A172 (cell line): ENCODE data around the gene CHMP3. TPM values are rescaled to one million over a fixed set of nuclear protein-coding genes. Genes with fewer than 3 reads are reported as not detected.
A peak's percentile ranks its signal among the peaks of the same experiment; 100 is the strongest.
"Not testable (repeated sequence)": the region's sequence is repeated elsewhere in the genome, so short reads cannot be mapped to it uniquely, and the experiment has no call there.

Source experiments
- DNase-seq: peaks from one replicate; pipeline ENCODE4 v3.0.0-alpha.2; 2015; ENCODE audit warnings: low spot score
- total RNA-seq: library from RNA; depleted of rRNA; stranded (reverse); fragments of >200 nt; shearing (Covaris generic); gene quantifications from 2 replicates; pipeline ENCODE4 v1.2.3, GENCODE V29; 2014

CHMP3 gene
- total RNA-seq, 1 experiment from 2014 or later = 143 TPM

DNA sequence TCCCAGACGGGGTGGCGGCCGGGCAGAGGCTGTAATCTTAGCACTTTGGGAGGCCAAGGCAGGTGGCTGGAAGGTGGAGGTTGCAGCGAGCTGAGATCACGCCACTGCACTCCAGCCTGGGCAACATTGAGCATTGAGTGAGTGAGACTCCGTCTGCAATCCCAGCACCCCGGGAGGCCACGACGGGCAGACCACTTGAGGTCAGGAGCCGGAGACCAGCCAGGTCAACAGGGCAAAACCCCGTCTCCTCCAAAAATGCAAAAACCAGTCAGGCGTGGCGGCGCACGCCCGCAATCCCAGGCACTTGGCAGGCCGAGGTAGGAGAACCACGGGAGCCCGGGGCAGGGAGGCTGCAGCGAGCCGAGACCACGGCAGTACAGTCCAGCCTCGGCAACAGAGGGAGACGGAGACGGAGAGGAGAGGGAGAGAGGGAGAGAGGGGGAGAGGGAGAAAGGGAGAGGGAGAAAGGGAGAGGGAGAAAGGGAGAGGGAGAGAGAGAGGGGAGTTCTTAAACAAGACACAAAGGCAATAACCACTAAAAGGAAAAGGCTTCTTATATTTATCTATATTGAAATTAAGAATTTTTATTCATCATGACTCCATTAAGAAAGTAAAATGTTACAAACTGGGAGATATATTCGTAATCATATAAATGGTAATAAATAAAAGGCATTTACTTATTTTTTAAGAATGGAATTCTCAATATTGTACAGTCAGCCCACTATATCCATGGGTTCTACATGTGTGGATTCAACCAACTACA, 13.1 kb downstream of the CHMP3 start:
- not testable (repeated sequence) for DNase-seq

DNA sequence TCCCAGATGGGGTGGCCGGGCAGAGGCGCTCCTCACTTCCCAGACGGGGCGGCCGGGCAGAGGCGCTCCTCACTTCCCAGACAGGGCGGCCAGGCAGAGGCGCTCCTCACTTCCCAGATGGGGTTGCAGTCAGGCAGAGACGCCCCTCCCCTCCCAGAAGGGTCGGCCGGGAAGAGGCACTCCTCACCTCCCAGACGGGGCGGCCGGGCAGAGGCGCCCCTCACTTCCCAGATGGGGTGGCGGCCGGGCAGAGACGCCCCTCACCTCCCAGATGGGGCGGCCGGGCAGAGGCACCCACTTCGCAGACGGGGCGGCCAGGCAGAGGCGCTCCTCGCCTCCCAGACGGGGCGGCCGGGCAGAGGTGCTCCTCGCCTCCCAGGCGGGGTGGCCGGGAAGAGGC, 13.8 kb downstream of the CHMP3 start:
- DNase-seq = not testable (repeated sequence)

- not testable (repeated sequence) for DNase-seq
Measured at GRCh38 chr2:86548913-86549396, 14.3 kb downstream of the CHMP3 start.

DNA sequence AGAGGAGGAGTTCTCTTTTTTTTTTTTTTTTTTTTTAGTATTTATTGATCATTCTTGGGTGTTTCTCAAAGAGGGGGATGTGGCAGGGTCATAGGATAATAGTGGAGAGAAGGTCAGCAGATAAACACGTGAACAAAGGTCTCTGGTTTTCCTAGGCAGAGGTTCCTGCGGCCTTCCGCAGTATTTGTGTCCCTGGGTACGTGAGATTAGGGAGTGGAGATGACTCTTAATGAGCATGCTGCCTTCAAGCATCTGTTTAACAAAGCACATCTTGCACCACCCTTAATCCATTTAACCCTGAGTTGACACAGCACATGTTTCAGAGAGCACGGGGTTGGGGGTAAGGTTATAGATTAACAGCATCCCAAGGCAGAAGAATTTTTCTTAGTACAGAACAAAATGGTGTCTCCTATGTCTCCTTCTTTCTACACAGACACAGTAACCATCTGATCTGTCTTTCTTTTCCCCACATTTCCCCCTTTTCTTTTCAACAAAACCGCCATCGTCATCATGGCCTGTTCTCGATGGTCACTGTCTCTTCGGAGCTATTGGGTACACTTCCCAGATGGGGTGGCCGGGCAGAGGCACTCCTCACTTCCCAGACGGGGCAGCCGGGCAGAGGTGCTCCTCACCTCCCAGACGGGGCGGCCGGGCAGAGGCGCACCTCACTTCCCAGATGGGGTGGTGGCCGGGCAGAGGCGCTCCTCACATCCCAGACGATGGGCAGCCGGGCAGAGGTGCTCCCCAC, 14.9 kb downstream of the CHMP3 start:
- not testable (repeated sequence) for DNase-seq

- not testable (repeated sequence) for DNase-seq
Measured at GRCh38 chr2:86545296-86545924, 17.8 kb downstream of the CHMP3 start.

DNA sequence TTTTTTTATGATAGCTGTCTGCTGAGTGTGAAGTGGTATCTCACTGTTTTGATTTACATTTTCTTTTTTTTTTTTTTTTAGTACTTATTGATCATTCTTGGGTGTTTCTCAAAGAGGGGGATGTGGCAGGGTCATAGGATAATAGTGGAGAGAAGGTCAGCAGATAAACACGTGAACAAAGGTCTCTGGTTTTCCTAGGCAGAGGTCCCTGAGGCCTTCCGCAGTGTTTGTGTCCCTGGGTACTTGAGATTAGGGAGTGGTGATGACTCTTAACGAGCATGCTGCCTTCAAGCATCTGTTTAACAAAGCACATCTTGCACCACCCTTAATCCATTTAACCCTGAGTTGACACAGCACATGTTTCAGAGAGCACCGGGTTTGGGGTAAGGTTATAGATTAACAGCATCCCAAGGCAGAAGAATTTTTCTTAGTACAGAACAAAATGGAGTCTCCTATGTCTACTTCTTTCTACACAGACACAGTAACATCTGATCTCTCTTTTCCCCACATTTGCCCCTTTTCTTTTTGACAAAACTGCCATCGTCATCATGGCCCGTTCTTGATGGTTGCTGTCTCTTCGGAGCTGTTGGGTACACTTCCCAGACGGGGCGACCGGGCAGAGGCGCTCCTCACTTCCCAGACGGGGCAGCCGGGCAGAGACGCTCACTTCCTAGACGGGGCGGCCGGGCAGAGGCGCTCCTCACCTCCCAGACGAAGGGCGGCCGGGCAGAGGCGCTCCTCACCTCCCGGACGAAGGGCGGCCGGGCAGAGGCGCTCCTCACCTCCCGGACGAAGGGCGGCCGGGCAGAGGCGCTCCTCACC, 18.8 kb downstream of the CHMP3 start:
- not testable (repeated sequence) for DNase-seq

GRCh38 chr2:86543793-86544192, 19.4 kb downstream of the CHMP3 start:
- no peak for DNase-seq

DNA sequence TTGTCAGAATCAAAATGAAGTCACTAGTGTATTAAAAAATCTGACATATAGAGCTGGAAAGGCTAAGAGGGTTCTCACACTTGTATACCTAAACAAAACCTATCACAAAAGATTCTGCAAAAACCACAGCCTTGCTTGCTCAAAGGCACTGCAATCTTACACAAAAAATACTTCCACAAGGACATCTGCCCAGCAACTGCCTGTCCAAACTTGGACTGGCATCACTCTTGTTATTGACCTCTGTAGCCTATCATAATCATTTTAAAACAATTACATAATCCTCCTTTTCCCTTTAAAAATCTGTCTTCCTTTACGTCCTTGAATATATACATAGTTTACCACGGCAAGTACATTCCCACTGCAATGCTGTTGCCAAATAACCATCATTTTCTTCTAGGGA, 19.9 kb downstream of the CHMP3 start:
- DNase-seq = no peak

- DNase-seq = no peak
Measured at GRCh38 chr2:86542814-86543213, 20.4 kb downstream of the CHMP3 start.

- DNase-seq = no peak
Measured at GRCh38 chr2:86541334-86541733, 21.9 kb downstream of the CHMP3 start.

DNA sequence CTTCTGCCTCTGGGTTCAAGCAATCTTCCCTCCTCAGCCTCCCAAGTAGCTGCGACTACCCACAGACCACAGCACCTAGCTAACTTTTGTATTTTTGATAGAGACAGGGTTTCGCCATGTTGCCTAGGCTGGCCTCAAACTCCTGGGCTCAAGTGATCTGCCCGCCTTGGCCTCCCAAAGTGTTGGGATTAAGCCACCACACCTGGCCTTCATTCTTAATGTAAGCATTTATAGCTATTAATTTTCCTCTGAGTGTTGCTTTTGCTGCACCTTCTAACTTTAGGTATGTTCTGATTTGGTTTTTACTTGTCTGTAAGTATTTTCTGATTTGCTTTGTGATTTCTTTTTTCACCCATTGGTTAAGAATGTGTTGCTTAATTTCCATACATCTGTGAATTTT, 29.7 kb downstream of the CHMP3 start:
- no peak for DNase-seq

- no peak for DNase-seq
Measured at GRCh38 chr2:86525421-86526340, 37.6 kb downstream of the CHMP3 start.

DNA sequence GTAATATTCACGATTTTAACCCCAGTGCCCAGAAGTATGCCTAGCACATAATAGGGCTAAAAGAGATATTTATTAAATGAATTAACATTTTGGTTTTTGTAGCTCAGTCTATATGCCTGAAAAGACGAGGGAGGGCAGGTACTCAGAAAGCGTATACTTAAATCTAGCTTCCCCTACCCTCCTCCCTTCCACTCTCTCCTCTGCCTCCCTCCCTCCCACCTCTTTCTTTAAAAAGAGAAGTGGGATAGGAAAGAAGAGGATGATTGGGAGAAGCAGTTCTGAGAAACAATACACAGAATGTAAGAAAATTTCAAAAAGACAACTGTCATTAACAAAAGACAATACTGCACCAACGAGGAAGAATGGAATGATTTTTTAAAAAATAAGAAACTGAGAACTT, 39.8 kb downstream of the CHMP3 start:
- no peak for DNase-seq

- DNase-seq = no peak
Measured at GRCh38 chr2:86522711-86523110, 40.5 kb downstream of the CHMP3 start.

DNA sequence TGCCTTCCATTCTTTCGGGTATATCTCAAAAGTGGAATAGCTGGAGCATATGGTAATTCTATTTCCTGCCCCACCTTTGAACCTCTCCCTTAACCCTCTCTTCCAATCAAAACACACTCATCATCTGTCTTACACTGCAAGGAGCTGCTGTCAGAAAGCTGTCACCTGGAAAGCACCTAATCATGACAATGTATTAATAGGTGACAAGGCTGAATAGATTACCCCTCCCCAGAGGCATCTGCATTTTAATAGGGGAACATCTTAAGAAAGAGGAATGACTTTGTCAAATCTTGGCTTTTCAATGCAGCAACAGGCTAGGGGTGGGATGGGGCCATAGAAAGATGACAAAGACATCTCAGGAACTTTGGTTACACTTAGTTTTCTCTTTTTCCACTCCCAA, 41.3 kb downstream of the CHMP3 start:
- no peak for DNase-seq

DNA sequence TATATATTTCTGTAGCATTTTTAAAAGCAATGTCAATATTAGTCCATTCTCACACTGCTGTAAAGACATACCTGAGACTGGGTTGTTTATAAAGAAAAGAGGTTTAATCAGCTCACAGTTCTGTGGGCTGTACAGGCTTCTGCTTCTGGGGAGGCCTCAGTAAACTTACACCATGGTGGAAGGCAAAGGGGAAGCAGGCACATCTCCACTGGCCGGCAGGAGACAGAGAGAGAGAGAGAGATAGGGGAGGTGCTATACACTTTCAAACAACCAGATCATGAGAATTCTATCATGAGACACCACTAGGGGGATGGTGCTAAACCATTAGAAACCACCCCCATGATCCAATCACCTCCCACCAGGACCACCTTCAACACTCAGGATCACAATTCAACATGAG, 43.1 kb downstream of the CHMP3 start:
- DNase-seq = no peak

- no peak for DNase-seq
Measured at GRCh38 chr2:86519349-86519748, 43.9 kb downstream of the CHMP3 start.

GRCh38 chr2:86518481-86518880, 44.8 kb downstream of the CHMP3 start:
- peak; percentile 11 for DNase-seq

DNA sequence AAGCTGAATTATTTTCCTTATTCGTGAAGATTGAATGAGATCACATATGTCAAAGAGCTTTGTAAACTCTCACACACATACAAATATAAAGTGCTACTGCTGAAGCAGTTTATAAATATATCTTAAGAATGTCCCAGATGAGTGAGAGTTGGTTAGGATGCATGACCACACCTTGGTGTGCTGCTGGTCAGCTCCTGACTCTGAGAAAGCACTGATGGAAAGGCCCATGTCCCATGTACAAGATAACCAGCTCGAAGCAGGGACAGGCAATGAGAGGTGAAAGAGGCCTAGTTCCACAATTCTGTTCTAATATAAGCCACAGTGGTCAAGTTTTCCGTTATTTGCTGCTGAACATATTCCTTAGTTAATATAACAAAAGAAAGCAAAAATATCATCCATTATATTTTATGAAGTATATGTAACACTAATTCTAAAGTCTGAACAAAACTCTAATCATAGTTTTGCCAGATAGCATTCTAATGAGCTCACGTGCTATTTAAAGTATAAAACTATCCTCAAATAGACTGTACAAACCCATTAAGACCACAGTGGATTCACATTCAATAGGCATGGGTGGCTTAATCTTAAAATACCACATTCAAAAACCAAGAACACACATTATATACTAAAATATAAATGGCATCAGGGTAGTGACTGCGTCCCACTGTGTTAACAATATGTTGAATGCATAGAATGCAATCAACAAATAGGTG, 49.1 kb downstream of the CHMP3 start:
- no peak for DNase-seq

DNA sequence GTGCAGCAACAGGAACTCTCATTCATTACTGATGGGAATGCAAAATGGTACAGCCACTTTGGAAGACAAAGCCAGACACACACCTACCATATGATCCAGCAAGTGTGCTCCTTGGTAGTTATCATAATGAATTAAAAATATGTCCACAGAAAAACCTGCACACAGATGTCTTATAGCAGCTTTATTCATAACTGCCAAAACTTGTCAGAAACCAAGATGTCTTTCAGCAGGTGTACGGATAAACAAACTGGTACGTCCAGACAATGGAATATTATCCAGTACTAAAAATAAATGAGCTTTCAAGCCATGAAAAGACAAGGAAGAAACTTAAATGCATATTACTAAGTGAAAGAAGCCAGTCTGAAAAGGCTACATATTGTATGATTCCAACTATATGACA, 50.4 kb downstream of the CHMP3 start:
- DNase-seq = no peak
